ENCODE measurements around the gene ALKBH2.
"Not testable (repeated sequence)": the region's sequence is repeated elsewhere in the genome, so short reads cannot be mapped to it uniquely, and the experiment has no call there.

The ALKBH2 gene

DNA sequence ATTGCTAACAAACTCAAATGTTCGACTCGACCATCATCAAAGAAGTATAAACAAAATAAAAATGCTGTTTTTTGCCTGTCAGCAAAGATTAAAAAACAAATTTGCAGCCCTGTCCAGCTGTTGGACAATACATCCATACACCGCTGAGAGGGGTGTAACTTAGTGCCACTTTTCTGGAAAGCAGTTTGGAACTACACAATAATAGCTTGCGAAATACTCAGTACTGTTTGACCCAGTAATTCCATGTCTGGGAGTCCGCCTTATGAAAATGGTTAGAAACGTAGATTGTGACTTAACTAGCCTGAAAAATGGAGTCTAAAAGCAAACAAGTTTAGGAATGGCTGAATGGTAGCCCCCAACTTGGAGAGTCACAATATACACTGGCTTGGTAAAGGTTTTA lies 34.5 kb downstream of the ALKBH2 start:
- no peak overlapping the region for H3K4me3 ChIP-seq (ENCODE audit: low read length)
- H3K36me3 ChIP-seq (ENCODE audit: insufficient read depth, low read length), result peaks cover 3% of the 10 kb centered on the region
- H3K9ac ChIP-seq (ENCODE audit: low read depth, low read length), result no peak overlapping the region
- no peaks in the 10 kb centered on the region for H3K27me3 ChIP-seq (ENCODE audit: control insufficient read depth, insufficient read depth, low read length)
- no peak overlapping the region for H3K4me2 ChIP-seq (ENCODE audit: low read length)
- H3K9me3 ChIP-seq (replicated peaks; ENCODE audit: low read length), result no peaks in the 10 kb centered on the region
- H3K4me1 ChIP-seq (ENCODE audit: control insufficient read depth, insufficient read depth, low read length), result peaks cover 1% of the 10 kb centered on the region

DNA sequence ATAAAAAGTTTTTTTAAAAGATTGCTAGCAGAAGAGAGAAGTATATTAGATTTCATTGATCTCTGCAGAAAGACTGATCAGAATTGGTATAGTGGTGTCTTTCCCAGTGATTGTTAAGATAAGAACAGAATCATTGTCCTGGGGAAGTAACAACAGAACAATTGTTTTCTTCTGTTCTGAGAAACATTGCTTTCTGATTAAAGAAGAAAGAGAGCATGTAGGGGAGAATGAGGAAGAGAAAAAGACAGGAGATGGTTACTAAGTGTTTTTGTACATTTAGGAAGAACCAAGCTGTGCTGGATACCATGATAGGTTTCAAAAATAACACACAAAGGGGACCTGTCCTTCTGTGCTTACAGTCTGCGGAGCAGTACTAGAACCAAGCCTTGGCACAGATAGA lies 35.9 kb downstream of the ALKBH2 start:
- Histone ChIP-seq H3K4me2 (ENCODE audit: low read length) (no peak overlapping the region), H3K4me3 (ENCODE audit: low read length) (no peak overlapping the region), H3K27me3 (ENCODE audit: control insufficient read depth, insufficient read depth, low read length) (no peaks in the 10 kb centered on the region), H3K4me1 (ENCODE audit: control insufficient read depth, insufficient read depth, low read length) (peaks cover 11% of the 10 kb centered on the region), H3K9ac (ENCODE audit: low read depth, low read length) (no peak overlapping the region), H3K9me3 (replicated peaks; ENCODE audit: low read length) (no peaks in the 10 kb centered on the region), H3K36me3 (ENCODE audit: insufficient read depth, low read length) (no peaks in the 10 kb centered on the region)

DNA sequence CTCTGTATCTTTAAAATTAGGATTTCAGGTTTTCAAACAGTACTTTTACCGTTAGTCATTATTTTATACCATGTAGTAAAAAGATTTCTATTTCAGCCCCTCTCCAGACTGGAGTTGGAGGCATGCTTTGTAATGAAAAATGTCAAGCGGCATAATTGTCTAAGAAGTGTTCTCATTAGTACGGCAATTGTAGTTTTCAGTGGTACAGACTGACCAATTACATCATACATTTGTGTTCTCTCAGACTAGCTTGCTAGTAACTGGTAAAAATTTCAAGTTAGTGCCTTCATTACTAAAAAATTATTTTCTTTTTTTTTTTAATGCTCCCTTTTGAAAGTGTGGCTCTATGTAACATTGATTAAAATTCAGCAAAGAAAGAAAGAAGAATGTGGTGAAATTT lies 36.4 kb downstream of the ALKBH2 start:
- no peak overlapping the region for H3K4me2 ChIP-seq (ENCODE audit: low read length)

DNA sequence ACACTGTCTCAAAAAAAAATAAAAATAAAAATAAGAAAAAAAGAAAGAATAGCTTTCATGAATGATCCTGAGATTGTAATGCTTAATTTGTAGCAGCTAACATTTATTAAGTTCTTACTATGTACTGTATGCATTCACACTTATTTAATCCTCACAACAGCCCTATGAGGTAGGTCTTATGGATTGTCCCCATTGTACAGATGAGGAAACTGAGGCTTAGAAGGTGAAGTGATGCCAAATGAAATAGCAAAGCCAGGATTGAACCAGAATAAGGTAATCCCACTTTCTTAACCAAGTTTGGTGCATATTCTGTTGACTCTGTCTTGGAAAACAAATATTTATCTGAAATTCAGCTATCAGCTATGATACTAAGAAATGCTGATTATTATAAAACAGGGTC lies 38.8 kb downstream of the ALKBH2 start:
- no peak overlapping the region for H3K4me3 ChIP-seq (ENCODE audit: low read length)

More for the DNA sequence above, 36.4 kb downstream of the ALKBH2 start:
- H3K9me3 ChIP-seq (replicated peaks; ENCODE audit: low read length), result no peaks in the 10 kb centered on the region
- H3K4me3 ChIP-seq (ENCODE audit: low read length), result no peak overlapping the region
- H3K9ac ChIP-seq (ENCODE audit: low read depth, low read length), result no peak overlapping the region
- no peaks in the 10 kb centered on the region for H3K36me3 ChIP-seq (ENCODE audit: insufficient read depth, low read length)
- peaks cover 13% of the 10 kb centered on the region for H3K4me1 ChIP-seq (ENCODE audit: control insufficient read depth, insufficient read depth, low read length)
- H3K27me3 ChIP-seq (ENCODE audit: control insufficient read depth, insufficient read depth, low read length), result no peaks in the 10 kb centered on the region

DNA sequence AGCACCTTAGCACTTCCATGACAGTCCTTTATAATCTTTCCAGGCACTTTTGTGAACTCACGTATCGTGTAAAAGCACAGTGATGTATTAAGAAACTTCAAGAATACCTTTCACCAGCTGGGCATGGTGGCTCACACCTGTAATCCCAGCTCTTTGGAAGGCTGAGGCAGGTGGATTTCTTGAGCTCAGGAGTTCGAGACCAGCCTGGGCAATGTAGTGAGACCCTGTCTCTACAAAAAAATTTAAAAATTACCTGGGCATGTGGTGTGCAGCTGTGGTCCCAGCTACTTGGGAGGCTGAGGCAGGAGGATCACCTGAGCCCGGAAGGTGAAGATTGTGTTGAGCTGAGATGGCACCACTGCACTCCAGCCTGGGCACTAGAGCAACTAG lies 39.2 kb downstream of the ALKBH2 start:
- H3K9ac ChIP-seq (ENCODE audit: low read depth, low read length); H3K27me3 ChIP-seq (ENCODE audit: control insufficient read depth, insufficient read depth, low read length); H3K9me3 ChIP-seq (replicated peaks; ENCODE audit: low read length); H3K4me3 ChIP-seq (ENCODE audit: low read length); H3K36me3 ChIP-seq (ENCODE audit: insufficient read depth, low read length): not testable (repeated sequence)
- Histone ChIP-seq H3K4me2 (ENCODE audit: low read length) (peak overlapping the region; percentile 100), H3K4me1 (ENCODE audit: control insufficient read depth, insufficient read depth, low read length) (peaks cover 15% of the 10 kb centered on the region)

More for the DNA sequence above, 38.8 kb downstream of the ALKBH2 start:
- H3K9ac ChIP-seq (ENCODE audit: low read depth, low read length), result no peak overlapping the region
- no peaks in the 10 kb centered on the region for H3K9me3 ChIP-seq (replicated peaks; ENCODE audit: low read length)
- no peaks in the 10 kb centered on the region for H3K27me3 ChIP-seq (ENCODE audit: control insufficient read depth, insufficient read depth, low read length)
- H3K4me2 ChIP-seq (ENCODE audit: low read length), result no peak overlapping the region
- H3K4me1 ChIP-seq (ENCODE audit: control insufficient read depth, insufficient read depth, low read length), result peaks cover 15% of the 10 kb centered on the region
- H3K36me3 ChIP-seq (ENCODE audit: insufficient read depth, low read length), result no peaks in the 10 kb centered on the region

DNA sequence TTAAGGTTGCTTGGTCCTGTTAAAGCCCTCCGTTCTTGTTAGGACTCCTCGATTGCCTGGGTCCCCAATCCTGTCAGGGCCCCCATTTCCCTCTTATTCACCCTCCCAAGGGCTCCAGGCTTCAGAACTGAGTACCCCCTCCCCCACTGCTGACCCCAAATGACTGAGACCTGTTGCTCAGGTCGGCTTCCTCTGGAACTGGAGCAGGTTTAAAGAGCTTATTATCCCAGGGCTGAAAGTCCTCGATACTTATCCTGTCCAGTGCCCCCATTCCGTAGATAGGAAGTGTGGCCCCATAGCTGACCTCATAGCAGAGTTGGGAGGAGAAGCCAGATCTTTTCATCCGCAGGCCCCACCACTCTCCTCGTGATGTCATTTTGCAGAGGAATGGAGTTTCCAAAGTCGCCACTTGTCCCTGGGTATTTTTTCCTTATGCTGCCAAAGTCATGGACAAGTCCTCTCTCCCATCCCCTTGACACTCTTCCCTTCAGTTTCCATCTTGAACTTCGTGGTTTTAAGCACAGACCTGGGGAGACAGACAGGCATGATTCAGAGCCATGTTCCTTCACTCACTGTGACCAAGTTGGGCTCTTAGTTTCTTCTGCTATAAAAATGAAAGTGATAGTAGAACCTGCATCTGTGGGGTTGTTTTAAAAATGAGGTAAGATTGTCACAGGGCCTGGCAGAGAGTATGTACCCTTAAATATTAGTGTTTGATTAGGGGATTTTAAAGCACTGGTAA lies 39.7 kb downstream of the ALKBH2 start:
- H3K4me2 ChIP-seq (ENCODE audit: low read length), result peak overlapping the region; percentile 100
- peaks cover 15% of the 10 kb centered on the region for H3K4me1 ChIP-seq (ENCODE audit: control insufficient read depth, insufficient read depth, low read length)
- peak overlapping the region; percentile 99 for H3K4me3 ChIP-seq (ENCODE audit: low read length)
- H3K27me3 ChIP-seq (ENCODE audit: control insufficient read depth, insufficient read depth, low read length), result no peaks in the 10 kb centered on the region
- no peaks in the 10 kb centered on the region for H3K36me3 ChIP-seq (ENCODE audit: insufficient read depth, low read length)
- peak overlapping the region; percentile 95 for H3K9ac ChIP-seq (ENCODE audit: low read depth, low read length)
- no peaks in the 10 kb centered on the region for H3K9me3 ChIP-seq (replicated peaks; ENCODE audit: low read length)

DNA sequence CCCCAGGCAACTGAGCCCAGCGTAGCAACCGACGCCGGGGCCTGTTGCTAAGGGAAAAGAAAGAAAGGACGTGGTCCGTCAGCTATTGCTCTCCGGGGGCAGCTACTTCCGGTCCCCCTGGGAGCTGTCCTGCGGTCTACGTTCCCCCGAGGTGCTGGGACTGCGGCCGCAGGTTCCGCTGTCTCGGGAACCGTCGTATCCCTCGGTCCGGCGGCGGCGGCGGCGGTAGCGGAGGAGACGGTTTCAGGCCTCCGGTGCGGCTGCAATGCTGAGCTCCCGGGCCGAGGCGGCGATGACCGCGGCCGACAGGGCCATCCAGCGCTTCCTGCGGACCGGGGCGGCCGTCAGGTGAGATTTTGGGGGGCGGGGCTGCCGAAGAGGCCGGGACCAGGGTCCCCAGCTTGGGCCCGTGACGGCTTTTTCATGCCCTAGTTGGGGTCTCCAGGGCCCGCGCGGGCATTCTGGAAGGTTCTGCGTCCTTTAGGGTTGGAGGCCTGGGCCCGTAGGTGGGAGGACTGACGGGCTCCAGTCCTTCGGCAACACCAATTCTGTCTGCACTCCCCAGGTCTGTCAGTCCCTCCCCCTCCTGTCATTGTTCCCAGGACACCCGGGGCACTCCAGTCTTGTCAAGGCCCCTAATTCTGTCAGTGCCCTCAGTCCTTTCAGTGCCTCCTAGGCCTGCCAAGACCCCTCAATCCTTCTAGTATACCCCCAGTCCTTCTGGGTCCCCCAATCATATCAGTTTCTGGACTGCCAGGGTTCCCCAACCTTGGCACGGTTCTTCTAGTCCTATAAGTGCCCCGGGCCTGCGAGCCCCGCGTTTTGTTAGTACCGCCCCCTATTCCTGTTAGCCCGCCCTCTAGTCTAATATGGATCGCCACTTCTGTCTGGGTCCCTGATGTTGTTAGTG lies 40.6 kb downstream of the ALKBH2 start, which contains the start of gene USP30:
Gene USP30 (plus strand): TSS at position 163 of the 910 bp plus-strand sequence. CDS start 103 bp downstream, at position 266.
- H3K9me3 ChIP-seq (replicated peaks; ENCODE audit: low read length), result no peaks in the 10 kb centered on the region
- peak within 1 kb of the TSS; percentile 99 for H3K4me3 ChIP-seq (ENCODE audit: low read length)
- no peaks in the 10 kb centered on the region for H3K36me3 ChIP-seq (ENCODE audit: insufficient read depth, low read length)
- peaks cover 15% of the 10 kb centered on the region for H3K4me1 ChIP-seq (ENCODE audit: control insufficient read depth, insufficient read depth, low read length)
- peak within 1 kb of the TSS; percentile 100 for H3K4me2 ChIP-seq (ENCODE audit: low read length)
- no peaks in the 10 kb centered on the region for H3K27me3 ChIP-seq (ENCODE audit: control insufficient read depth, insufficient read depth, low read length)
- H3K9ac ChIP-seq (ENCODE audit: low read depth, low read length), result peak within 1 kb of the TSS; percentile 95

DNA sequence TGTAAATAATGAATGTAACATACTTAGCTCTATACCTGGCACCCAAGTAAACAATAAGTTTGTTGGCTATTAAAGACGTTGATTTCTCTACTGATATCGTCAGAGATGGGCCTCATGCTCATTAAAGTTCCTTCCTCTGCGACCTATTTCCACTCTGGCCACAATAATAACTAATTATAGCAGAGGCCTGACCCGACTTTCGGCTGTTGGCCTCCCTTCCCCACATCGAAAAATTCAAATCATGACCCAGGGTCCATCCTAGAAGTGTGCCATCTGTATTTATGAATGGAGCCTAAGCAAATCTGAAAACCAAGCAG lies 41.2 kb downstream of the ALKBH2 start:
- no peaks in the 10 kb centered on the region for H3K9me3 ChIP-seq (replicated peaks; ENCODE audit: low read length)
- H3K4me1 ChIP-seq (ENCODE audit: control insufficient read depth, insufficient read depth, low read length), result peaks cover 15% of the 10 kb centered on the region
- no peaks in the 10 kb centered on the region for H3K36me3 ChIP-seq (ENCODE audit: insufficient read depth, low read length)
- H3K4me3 ChIP-seq (ENCODE audit: low read length), result peak overlapping the region; percentile 99
- H3K4me2 ChIP-seq (ENCODE audit: low read length), result peak overlapping the region; percentile 81
- no peaks in the 10 kb centered on the region for H3K27me3 ChIP-seq (ENCODE audit: control insufficient read depth, insufficient read depth, low read length)
- H3K9ac ChIP-seq (ENCODE audit: low read depth, low read length), result peak overlapping the region; percentile 95

DNA sequence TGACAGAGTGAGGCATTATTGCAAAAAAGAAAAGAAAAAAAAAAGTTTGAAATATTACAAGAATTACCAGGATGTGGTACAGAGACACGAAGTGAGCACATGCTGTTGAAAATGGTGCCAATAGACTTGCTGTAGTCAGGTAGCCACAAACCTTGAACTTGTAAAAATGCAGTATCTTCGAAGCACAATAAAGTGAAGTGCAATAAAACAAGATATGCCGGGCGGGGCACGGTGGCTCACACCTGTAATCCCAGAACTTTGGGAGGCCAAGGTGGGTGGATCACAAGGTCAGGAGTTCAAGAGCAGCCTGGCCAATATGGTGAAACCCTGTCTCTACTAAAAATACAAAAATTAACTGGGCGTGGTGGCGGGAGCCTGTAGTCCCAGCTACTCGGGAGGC lies 43.5 kb downstream of the ALKBH2 start:
- peaks cover 15% of the 10 kb centered on the region for H3K4me1 ChIP-seq (ENCODE audit: control insufficient read depth, insufficient read depth, low read length)
- H3K9me3 ChIP-seq (replicated peaks; ENCODE audit: low read length); H3K4me3 ChIP-seq (ENCODE audit: low read length); H3K9ac ChIP-seq (ENCODE audit: low read depth, low read length); H3K27me3 ChIP-seq (ENCODE audit: control insufficient read depth, insufficient read depth, low read length); H3K36me3 ChIP-seq (ENCODE audit: insufficient read depth, low read length); H3K4me2 ChIP-seq (ENCODE audit: low read length): not testable (repeated sequence)

DNA sequence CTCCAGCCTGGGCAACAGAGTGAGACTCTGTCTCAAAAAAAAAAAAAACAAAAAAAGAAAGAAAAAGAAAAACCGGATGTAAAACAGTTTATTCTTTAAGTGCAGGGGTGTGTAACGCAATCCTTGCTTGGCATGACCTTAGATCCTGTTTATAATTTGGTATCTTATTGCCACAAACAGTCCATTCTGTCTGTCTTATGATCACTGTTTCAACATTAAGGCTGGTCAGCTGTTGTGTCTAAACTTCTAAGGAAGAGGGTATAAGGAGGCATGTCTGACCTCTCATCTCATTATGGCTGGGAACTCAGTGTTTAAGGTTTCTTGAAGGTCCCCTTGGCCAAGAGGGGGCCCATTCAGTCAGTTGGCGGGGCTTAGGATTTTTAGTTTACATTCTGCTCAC lies 44.6 kb downstream of the ALKBH2 start:
- not testable (repeated sequence) for H3K27me3 ChIP-seq (ENCODE audit: control insufficient read depth, insufficient read depth, low read length); H3K4me3 ChIP-seq (ENCODE audit: low read length); H3K9ac ChIP-seq (ENCODE audit: low read depth, low read length); H3K9me3 ChIP-seq (replicated peaks; ENCODE audit: low read length); H3K4me2 ChIP-seq (ENCODE audit: low read length); H3K36me3 ChIP-seq (ENCODE audit: insufficient read depth, low read length)
- peaks cover 13% of the 10 kb centered on the region for H3K4me1 ChIP-seq (ENCODE audit: control insufficient read depth, insufficient read depth, low read length)

DNA sequence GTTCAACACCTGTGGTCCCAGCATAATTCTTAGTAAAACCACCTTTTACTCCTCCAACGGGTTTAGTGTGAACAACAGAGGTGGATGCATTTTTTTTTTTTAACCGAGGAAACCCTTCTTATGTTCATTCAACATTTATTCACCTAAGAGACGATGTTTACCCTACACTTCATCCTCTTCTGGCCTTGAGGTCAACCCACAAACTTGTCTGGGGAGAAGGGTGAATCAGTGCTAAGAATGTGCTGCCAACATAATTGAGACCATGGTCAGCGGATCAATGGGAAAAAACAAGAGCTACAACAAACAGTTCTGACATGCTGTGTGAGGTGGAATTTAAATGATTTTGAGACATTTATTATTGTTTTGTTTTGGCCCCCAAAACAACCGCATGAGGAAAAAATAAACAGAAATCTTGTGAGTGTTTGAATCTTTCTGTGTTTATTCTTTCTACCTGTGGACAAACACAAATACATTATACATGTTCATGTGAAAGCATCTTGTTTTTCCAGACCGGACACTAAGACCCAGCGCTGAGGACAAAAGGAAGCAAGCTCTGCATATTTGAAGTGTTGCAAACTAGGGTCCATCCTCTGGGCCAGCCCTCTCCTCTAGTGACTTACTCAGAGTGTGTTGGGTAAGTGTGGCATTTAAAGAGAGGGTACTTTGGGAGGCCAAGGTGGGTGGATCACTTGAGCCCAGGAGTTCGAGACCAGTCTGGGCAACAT lies 46.0 kb downstream of the ALKBH2 start:
- Histone ChIP-seq H3K9me3 (replicated peaks; ENCODE audit: low read length) (no peaks in the 10 kb centered on the region), H3K4me1 (ENCODE audit: control insufficient read depth, insufficient read depth, low read length) (peaks cover 4% of the 10 kb centered on the region), H3K9ac (ENCODE audit: low read depth, low read length) (no peak overlapping the region), H3K36me3 (ENCODE audit: insufficient read depth, low read length) (no peaks in the 10 kb centered on the region), H3K27me3 (ENCODE audit: control insufficient read depth, insufficient read depth, low read length) (peaks cover 7% of the 10 kb centered on the region), H3K4me3 (ENCODE audit: low read length) (no peak overlapping the region), H3K4me2 (ENCODE audit: low read length) (no peak overlapping the region)
